ENCODE measurements around the gene LYVE1.

LYVE1 gene

GRCh38 chr11:10566257-10566957 lies 2.1 kb downstream of the LYVE1 start:
- DNase-seq = no peak
- in situ Hi-C loops (cut with HindIII; ENCODE audit: low pct_ligation_motif_present, low pct_unique_long_range_greater_than_20kb, low sequenced_read_pairs) = no loop called here

DNA sequence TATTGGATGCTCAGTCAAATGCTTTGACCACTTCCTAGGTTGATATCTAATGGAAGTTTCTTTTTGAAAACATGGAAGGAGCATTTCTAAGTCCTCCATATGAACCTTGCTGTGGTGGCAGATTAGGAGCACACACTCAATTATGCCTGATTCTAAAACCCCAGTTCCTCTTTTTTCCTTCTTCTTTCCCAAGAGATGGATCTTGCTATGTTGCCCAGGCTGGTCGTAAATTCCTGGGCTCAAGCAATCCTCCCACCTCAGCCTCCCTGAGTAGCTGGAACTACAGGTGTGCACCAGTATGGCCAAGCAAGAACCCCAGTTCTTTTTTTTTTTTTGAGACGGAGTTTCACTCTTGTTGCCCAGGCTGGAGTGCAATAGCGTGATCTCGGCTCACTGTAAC lies 3.0 kb downstream of the LYVE1 start:
- no peak for DNase-seq
- in situ Hi-C loops (cut with HindIII; ENCODE audit: low pct_ligation_motif_present, low pct_unique_long_range_greater_than_20kb, low sequenced_read_pairs) = no loop called here

GRCh38 chr11:10564696-10565318 lies 3.7 kb downstream of the LYVE1 start:
- no peak for DNase-seq
- in situ Hi-C loops (cut with HindIII; ENCODE audit: low pct_ligation_motif_present, low pct_unique_long_range_greater_than_20kb, low sequenced_read_pairs) = no loop called here

DNA sequence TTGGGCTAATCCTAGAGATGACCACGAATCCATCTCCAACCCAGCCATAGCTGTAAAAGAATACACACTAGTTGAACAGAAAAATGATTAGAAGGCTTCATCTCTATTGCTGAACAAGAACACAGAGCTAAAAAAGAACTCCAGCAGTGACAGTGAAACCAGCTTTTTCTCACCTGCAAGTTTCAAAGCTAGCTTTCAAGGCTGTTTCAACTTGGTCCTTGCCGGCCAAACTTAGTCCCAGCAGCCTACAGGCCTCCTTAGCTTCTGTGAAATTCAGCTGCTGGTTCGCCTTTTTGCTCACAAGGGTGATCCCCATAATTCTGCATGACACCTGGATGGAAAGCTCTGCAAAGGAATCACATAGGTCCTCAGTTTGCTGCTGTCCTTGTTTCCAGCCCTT lies 4.4 kb downstream of the LYVE1 start:
- DNase-seq = no peak
- in situ Hi-C loops (cut with HindIII; ENCODE audit: low pct_ligation_motif_present, low pct_unique_long_range_greater_than_20kb, low sequenced_read_pairs) = no loop called here

DNA sequence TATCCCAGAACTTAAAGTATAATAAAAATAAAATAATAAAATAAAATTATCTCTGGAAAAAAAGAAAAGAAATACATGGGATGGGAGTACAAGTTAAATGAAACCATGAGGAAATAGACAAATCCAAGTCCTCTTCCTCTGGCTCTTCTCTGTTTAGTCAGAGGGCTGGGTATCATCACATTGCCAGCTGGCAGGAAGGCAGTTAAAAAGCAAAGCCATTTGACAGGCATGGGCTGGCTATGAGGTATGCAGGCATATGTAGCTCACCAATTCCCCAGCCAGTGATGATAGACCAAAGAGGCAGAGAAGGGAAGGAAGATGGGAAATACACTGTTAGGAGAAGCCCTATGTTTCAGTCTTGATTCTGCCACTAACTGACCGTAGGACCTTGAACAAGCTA lies 6.5 kb downstream of the LYVE1 start:
- in situ Hi-C loops (cut with HindIII; ENCODE audit: low pct_ligation_motif_present, low pct_unique_long_range_greater_than_20kb, low sequenced_read_pairs) = no loop called here

DNA sequence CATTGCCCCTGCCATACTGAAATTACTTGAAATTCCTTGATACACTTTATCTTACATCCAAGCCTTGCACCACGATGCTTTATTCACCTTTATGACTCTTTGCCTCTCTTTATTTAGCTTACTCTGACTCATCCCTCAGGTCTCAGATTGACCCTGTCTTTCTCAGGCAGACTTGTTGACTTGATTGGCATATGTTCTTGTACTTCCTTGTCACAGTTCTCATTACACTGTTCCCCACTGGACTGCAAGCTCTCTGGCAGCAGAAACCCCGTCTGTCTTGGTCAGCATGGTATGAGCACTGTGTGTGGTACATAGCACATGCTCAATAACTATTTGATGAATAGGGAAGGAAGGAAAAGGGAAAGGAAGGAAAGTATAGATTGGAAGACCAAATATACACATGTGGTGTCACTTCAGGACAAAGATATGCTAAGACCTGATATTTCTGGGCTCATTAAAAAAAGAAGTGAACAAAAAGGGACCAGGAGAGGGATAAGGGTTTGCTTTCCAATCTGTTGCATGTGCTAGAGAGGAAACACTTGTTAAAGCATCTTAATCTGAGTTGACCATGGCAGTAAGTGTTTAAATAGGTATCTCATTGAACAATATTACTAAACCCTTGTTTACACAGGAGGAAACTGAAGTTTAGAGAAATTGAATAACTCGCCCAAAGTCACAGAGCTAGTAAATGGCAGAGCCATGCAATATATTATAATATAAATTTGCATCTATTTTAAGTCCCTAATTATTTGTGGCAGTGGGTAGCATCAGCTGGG lies 7.2 kb downstream of the LYVE1 start:
- in situ Hi-C loops (cut with HindIII; ENCODE audit: low pct_ligation_motif_present, low pct_unique_long_range_greater_than_20kb, low sequenced_read_pairs) = no loop called here
- no peak for DNase-seq

More for the DNA sequence above, 6.5 kb downstream of the LYVE1 start:
- DNase-seq = no peak

- in situ Hi-C loops (cut with HindIII; ENCODE audit: low pct_ligation_motif_present, low pct_unique_long_range_greater_than_20kb, low sequenced_read_pairs) = no loop called here
These were observed 10.2 kb downstream of the LYVE1 start for GRCh38 chr11:10558288-10558687.

GRCh38 chr11:10556590-10556989 lies 11.9 kb downstream of the LYVE1 start:
- in situ Hi-C loops (cut with HindIII; ENCODE audit: low pct_ligation_motif_present, low pct_unique_long_range_greater_than_20kb, low sequenced_read_pairs) = no loop called here

More at GRCh38 chr11:10558288-10558687, 10.2 kb downstream of the LYVE1 start:
- no peak for DNase-seq

DNA sequence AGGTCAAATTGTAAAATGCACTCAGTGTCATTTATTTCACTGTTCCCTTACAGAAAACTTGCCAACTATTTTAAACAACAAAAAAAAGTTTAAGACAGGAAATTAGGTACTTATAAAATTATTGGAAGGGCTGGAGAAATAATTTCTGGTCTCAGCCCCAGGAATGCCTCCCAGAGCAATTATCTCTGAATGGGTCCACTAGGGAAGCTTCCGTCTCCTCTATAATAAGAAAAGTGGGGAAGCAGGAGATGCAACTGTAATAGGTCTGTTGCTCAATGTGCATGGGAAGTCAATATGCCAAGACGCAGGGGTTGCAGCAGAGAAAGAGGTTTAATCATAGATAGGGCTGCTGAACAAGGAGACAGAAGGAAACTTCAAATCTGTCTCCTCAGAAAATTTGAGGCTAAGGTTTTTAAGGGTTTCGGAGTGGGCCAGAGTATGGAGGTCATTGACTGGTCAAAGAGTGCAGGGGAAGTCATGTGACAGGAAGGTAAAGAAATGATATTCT lies 16.6 kb downstream of the LYVE1 start:
- in situ Hi-C loops (cut with HindIII; ENCODE audit: low pct_ligation_motif_present, low pct_unique_long_range_greater_than_20kb, low sequenced_read_pairs) = no loop called here
- DNase-seq = no peak

More at GRCh38 chr11:10556590-10556989, 11.9 kb downstream of the LYVE1 start:
- no peak for DNase-seq

DNA sequence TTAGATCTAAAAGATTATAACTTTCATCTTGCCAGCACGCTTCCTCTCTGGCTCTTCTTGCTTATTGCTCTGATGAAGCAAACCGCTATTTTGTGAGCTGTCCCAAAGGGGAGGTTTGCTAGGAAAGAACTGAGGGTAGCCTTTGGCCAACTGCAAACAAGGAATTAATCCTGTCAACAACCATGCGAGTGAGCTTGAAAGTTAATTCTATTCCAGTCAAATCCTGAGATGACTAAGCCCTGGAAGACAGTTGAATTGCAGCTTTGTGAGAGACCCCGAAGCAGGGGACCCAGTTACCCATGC lies 17.2 kb downstream of the LYVE1 start:
- in situ Hi-C loops (cut with HindIII; ENCODE audit: low pct_ligation_motif_present, low pct_unique_long_range_greater_than_20kb, low sequenced_read_pairs) = no loop called here

GRCh38 chr11:10550503-10551289 lies 17.8 kb downstream of the LYVE1 start:
- no peak for DNase-seq
- in situ Hi-C loops (cut with HindIII; ENCODE audit: low pct_ligation_motif_present, low pct_unique_long_range_greater_than_20kb, low sequenced_read_pairs) = no loop called here

More for the DNA sequence above, 17.2 kb downstream of the LYVE1 start:
- DNase-seq = no peak

DNA sequence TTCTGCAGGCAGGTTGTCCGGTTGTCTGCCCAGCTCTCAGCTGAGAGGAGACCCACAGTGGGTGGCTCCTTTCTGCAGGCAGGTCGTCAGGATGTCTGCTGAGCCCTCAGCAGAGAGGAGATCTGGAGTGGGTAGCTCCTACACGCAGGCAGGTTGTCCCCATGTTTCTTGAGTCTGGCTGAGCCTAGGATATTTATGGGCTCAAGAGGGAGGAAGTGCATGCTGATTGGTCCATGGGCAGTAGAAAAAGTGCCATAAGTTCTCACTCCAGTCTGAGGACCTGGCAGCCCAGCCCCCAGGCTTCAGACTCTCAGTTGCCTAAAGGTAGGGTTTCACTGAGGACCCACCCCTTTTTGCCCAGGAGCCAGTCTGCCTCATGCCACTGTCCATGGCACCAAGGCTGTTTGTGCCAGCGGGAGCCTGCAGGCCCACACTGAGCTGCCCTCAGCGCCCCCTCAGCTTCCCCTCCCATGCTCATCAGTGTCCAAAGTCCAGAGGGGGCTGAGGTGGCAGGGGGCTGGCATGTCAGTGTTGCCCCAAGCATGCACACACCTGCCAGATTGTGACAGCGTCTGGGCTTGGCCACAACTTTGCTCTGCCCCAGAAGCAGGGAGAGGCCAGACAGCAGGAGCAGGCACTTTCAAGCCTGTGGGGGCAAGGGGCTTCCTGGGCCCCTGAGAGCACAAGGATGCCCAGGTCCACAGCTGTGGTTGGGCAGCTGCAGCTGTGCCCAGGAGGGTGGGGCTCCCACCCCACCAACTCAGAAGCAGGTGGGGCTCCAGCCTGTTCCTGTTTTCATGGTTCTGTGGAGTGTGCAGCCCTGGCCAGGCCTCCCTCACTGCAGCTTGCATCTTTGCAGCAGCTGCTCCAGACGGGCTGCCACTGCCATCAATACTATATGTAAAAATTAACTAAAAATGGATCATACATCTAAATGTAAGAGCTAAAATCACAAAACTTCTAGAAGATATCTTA lies 23.7 kb downstream of the LYVE1 start:
- no peak for DNase-seq
- in situ Hi-C loops (cut with HindIII; ENCODE audit: low pct_ligation_motif_present, low pct_unique_long_range_greater_than_20kb, low sequenced_read_pairs) = no loop called here

DNA sequence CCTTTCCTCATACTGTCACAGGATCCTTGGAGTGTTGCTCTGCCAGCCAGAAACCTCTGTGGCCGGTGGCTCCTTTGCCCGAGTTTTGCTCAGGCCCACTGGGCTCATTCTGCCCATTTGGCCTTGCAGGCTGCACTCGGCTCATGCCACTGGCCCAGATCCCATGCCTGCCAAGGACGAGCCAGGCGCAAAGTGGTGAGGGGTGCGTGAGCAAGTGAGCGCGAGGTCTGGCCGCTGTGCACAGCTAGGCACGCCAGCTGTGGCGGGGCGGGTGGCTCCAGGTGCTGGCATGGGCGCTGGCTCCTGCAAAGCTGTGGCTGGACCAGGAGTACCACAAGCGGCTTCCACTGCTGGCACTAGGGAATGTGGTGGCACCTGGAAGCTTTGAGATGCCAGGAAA lies 24.7 kb downstream of the LYVE1 start:
- in situ Hi-C loops (cut with HindIII; ENCODE audit: low pct_ligation_motif_present, low pct_unique_long_range_greater_than_20kb, low sequenced_read_pairs) = no loop called here

GRCh38 chr11:10542776-10543175 lies 25.7 kb downstream of the LYVE1 start:
- no peak for DNase-seq
- in situ Hi-C loops (cut with HindIII; ENCODE audit: low pct_ligation_motif_present, low pct_unique_long_range_greater_than_20kb, low sequenced_read_pairs) = no loop called here

More for the DNA sequence above, 24.7 kb downstream of the LYVE1 start:
- DNase-seq = no peak

DNA sequence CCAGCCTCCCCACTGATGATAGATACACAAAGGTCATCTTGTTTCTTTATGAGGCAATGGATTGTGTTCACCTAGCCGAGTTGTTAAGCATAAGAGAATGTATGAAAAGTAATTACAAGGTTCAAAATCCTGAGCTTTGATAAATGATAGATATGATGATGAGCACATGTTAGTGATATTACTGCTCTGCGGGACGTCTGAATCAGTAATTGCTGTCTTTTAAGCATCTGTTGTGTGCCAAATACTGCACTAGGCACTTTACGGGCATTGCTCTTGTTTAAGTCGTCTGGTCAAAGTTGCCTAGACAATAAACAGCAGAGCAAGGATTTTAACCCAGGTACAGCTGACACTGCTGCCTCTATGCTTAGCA lies 26.9 kb downstream of the LYVE1 start:
- no peak for DNase-seq
- in situ Hi-C loops (cut with HindIII; ENCODE audit: low pct_ligation_motif_present, low pct_unique_long_range_greater_than_20kb, low sequenced_read_pairs) = no loop called here

- DNase-seq = peak; percentile 88
- in situ Hi-C loops (cut with HindIII; ENCODE audit: low pct_ligation_motif_present, low pct_unique_long_range_greater_than_20kb, low sequenced_read_pairs) = no loop called here
These were observed 27.4 kb downstream of the LYVE1 start, which contains the start of gene RNF141 for GRCh38 chr11:10540915-10541560. TSS of gene RNF141 (minus strand) at chr11:10541187. CDS start at chr11:10534158, 7,029 bp downstream.

DNA sequence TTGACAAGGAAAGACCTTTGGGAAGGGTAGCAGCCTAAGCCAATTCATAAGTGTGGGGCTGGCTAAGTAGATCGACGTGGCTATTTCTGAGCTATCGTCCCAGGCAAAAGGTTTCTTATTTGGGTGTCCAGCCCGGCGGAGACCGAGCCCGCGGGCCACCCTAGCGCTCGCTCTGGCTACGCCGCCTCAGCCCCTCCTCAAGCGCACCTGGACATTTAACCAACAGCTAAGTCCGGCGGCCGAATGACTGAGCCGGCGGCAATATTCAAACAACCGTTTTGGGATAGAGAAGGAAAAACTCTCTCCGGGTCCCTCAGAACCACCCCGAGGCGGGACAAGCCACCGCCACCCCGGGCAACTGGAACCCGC lies 27.9 kb downstream of the LYVE1 start:
- DNase-seq = peak; percentile 28

More for the DNA sequence above, 27.9 kb downstream of the LYVE1 start:
- in situ Hi-C loops (cut with HindIII; ENCODE audit: low pct_ligation_motif_present, low pct_unique_long_range_greater_than_20kb, low sequenced_read_pairs) = no loop called here

All from ACHN (cell line).